ENCODE results near the gene ABCG2.
"Not testable (repeated sequence)": the region's sequence is repeated elsewhere in the genome, so short reads cannot be mapped to it uniquely, and the experiment has no call there.

Gene ABCG2

DNA sequence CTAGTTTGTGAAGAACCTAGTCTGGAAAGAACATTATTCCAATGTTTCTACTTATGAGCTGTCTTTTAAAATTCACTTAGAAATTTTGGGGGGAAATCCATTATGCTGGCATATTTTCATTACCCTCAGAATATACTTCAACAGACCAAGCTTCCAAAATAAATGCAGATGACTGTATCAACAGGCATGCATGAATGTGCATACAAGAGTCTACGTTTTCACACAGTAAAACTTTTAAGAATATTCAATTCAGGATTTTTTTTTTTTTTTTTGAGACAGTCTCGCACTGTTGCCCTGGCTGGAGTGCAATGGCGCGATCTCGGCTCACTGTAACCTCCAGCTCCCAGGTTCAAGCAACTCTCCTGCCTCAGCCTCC lies 49.7 kb downstream of the ABCG2 start:
- FAIRE-seq (no peak), DNase-seq (ENCODE audit: insufficient read length) (no peak)
- TF ChIP-seq TAF1 (IDR thresholded peaks at IDR 0.05; ENCODE audit: borderline replicate concordance, low read depth, low read length), result no peak
- TF ChIP-seq POLR2A (IDR thresholded peaks at IDR 0.05; ENCODE audit: low read depth, low read length), result no peak
- TF ChIP-seq POLR2AphosphoS5 (IDR thresholded peaks at IDR 0.05; ENCODE audit: low read depth, low read length), result no peak

DNA sequence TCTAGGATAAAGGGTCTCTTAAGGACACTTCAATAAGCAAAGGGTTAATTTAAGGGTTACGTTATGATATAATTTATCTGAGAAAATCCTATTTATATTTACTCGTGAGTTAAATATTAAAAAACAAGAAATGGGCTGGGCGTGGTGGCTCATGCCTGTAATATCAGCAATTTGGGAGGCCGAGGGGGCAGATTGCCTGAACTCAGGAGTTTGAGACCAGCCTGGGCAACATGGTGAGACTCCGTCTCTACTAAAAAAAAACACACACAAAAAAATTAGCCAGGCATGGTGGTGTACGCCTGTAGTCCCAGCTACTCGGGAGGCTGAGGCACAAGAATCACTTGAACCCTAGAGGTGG lies 50.4 kb downstream of the ABCG2 start:
- not testable (repeated sequence) for DNase-seq (ENCODE audit: insufficient read length); FAIRE-seq

DNA sequence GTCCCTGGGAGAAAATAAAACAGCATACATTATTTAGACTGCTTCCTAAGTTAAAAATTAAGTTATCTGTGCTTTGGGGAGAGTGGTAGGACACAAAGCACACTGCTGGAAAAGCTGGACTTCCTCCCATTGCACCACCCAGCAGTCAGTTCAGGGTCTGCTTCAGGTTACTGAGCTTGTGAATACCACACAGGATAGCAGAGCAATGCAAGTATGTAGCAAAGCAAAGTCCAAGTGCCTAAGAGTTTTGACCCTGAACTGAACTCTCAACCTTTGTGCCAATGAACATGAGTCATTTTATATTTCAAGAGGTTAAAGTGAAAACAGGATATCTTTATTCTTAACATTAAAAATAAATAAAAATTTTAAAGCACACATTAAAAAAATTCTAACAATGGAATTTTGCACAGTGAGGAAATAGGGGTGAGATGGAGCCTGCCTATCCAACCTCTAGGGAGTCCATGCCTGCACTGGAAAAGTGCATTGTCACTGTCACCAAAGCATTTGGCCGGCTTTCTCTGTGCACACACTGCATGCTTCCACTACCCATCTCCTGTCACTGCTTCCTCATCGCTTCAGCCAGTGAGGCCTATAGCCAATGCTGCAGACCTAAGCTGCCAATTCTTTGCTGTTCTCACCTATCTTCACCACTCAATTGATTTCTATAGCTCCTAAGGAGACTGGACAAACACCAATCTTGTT lies 50.9 kb downstream of the ABCG2 start:
- DNase-seq (ENCODE audit: insufficient read length) (no peak), FAIRE-seq (no peak)
- TF ChIP-seq POLR2AphosphoS5 (IDR thresholded peaks at IDR 0.05; ENCODE audit: low read depth, low read length), result no peak
- no peak for TF ChIP-seq TAF1 (IDR thresholded peaks at IDR 0.05; ENCODE audit: borderline replicate concordance, low read depth, low read length)
- TF ChIP-seq POLR2A (IDR thresholded peaks at IDR 0.05; ENCODE audit: low read depth, low read length), result no peak

DNA sequence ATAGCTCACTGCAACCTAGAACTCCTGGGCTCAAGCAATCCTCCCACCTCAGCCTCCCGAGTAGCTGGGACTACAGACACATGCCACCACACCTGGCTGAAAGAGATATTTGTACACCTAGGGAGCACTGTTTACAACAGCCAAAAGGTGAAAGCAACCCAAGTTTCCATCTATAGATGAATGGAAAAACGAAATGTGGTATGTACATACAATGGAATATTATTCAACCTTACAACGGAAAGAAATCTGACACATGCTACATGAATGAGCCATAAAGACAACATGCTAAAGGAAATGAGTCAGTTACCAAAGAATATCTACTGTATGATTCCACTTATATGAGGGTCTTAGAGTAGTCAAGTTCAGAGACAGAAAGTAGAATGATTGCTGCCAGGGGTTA lies 52.2 kb downstream of the ABCG2 start:
- TF ChIP-seq TAF1 (IDR thresholded peaks at IDR 0.05; ENCODE audit: borderline replicate concordance, low read depth, low read length) (no peak), POLR2AphosphoS5 (IDR thresholded peaks at IDR 0.05; ENCODE audit: low read depth, low read length) (no peak), POLR2A (IDR thresholded peaks at IDR 0.05; ENCODE audit: low read depth, low read length) (no peak)
- DNase-seq (ENCODE audit: insufficient read length) (no peak), FAIRE-seq (no peak)

DNA sequence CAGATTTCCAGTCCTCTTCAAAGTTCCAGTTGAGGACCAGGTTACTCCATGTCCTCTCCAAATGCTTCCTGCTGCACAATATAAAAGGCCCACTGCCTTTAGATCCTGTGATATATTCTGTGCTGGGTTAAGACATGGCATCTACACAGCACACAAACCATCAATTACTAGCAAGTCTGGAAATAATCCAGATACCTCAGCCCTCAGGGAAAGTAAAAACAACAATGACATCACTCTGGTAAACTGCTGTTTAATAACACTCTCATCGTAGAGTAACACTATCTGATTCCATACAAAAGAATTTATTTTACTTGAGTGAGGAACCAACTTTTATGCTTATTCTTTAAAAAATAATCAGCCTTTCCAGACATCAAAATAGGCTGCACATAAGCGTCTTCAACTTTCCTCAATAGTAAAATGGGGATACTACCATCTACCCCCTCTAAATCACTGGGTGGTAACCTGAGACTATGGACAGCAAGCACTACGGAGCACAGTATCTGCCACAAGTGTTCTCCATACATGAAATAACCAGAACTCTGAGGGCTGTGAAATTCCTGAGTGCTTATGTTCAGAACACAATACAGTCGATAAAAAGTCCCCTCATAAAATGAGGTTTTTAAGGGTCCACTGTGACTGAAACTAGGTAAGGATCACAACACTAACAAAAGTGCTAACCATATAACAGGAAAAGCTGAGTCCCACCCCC lies 53.4 kb downstream of the ABCG2 start:
- no peak for FAIRE-seq
- no peak for DNase-seq (ENCODE audit: insufficient read length)

DNA sequence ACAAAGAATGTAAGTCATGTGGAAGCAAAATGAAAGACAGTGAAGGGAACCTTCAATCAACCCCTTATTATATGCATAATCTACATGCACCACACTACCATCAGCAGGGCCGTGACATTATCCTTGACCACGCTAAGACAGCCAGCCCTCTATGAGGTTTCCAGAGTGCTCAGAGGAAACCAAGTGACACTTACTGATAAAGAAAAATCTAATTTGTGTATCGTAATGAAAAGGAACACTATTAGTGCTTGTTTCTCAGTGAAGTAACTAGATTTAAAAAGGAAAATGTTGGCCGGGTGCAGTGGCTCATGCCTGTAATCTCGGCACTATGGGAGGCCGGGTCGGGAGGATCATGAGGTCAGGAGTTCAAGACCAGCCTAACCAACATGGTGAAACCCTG lies 56.4 kb downstream of the ABCG2 start:
- FAIRE-seq, result no peak
- DNase-seq (ENCODE audit: insufficient read length), result no peak
- TF ChIP-seq TAF1 (IDR thresholded peaks at IDR 0.05; ENCODE audit: borderline replicate concordance, low read depth, low read length) (no peak), POLR2AphosphoS5 (IDR thresholded peaks at IDR 0.05; ENCODE audit: low read depth, low read length) (no peak), POLR2A (IDR thresholded peaks at IDR 0.05; ENCODE audit: low read depth, low read length) (no peak)

More for the DNA sequence above, 53.4 kb downstream of the ABCG2 start:
- no peak for TF ChIP-seq POLR2AphosphoS5 (IDR thresholded peaks at IDR 0.05; ENCODE audit: low read depth, low read length)
- TF ChIP-seq TAF1 (IDR thresholded peaks at IDR 0.05; ENCODE audit: borderline replicate concordance, low read depth, low read length), result no peak
- no peak for TF ChIP-seq POLR2A (IDR thresholded peaks at IDR 0.05; ENCODE audit: low read depth, low read length)

DNA sequence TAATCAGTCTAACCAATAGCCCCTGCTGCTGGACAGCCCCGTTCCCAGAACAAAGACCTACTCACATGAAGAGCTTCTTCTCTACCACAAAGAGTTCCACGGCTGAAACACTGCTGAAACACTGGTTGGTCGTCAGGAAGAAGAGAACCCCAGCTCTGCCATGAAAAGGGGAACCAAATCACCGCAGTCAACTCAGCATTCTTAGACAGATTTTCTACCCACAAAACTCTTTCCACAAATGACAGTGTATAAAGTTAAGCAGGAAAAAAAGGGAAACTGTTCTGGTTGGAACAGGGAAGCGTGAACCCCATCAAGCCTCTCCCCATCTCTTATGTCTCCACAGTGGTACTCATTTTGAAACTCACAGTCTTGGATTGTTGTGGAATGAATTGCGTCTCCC lies 57.3 kb downstream of the ABCG2 start:
- TF ChIP-seq POLR2A (IDR thresholded peaks at IDR 0.05; ENCODE audit: low read depth, low read length) (no peak), TAF1 (IDR thresholded peaks at IDR 0.05; ENCODE audit: borderline replicate concordance, low read depth, low read length) (no peak), POLR2AphosphoS5 (IDR thresholded peaks at IDR 0.05; ENCODE audit: low read depth, low read length) (no peak)
- no peak for DNase-seq (ENCODE audit: insufficient read length)
- no peak for FAIRE-seq

DNA sequence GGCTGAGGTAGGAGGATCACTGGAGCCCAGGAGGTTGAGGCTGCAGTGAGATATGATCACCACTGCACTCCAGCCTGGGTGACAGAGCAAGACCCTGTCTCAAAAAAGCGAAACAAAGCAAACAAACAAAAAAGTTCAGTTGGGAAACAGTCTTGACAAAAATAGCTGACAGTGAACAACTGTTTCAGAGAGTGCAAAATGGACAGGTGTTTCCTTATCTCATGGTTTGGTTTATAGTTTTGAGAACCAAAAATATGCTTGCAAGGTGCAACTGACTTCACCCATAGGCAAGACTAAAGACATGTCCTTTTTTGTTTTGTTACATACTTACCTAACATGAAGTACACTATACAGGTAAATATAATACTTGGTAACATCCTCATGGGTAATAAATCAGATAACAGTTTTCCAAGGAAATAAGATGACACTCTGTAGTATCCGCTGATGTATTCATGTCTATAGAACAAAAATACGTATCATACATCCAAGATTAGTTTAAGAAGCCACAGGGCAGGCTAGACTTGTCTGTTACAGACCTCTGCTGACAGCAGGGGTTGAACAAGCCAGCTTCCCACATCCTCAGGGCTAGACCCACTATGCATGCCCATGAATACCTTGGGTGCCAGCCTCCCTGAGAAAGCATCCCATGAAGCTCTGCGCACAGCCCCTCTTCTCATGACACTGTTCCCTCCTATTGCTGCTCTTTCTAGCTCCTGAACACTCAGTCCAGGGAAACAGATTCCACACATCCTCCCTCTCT lies 59.3 kb downstream of the ABCG2 start:
- FAIRE-seq (no peak), DNase-seq (ENCODE audit: insufficient read length) (no peak)
- TF ChIP-seq TAF1 (IDR thresholded peaks at IDR 0.05; ENCODE audit: borderline replicate concordance, low read depth, low read length), result no peak
- TF ChIP-seq POLR2AphosphoS5 (IDR thresholded peaks at IDR 0.05; ENCODE audit: low read depth, low read length), result no peak
- no peak for TF ChIP-seq POLR2A (IDR thresholded peaks at IDR 0.05; ENCODE audit: low read depth, low read length)

DNA sequence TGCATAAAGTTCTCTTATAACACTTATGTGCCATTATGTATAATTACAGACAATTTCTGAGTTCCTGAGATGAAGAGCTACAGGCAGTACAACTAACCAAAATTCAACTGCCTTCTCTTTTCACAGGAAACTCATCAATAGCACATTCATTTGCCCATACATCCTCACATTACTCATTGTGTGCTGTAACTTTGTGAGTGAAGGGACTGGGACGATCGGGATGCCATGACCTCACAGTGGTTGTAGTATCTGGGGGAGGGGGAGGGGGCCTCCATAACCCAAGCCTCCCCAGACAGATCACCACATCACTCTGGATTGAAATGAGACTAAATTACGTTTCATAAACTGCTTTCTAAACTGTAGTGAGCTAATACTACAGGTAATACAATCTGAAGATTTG lies 60.7 kb downstream of the ABCG2 start:
- FAIRE-seq (no peak), DNase-seq (ENCODE audit: insufficient read length) (no peak)
- TF ChIP-seq POLR2A (IDR thresholded peaks at IDR 0.05; ENCODE audit: low read depth, low read length) (no peak), POLR2AphosphoS5 (IDR thresholded peaks at IDR 0.05; ENCODE audit: low read depth, low read length) (no peak), TAF1 (IDR thresholded peaks at IDR 0.05; ENCODE audit: borderline replicate concordance, low read depth, low read length) (no peak)

DNA sequence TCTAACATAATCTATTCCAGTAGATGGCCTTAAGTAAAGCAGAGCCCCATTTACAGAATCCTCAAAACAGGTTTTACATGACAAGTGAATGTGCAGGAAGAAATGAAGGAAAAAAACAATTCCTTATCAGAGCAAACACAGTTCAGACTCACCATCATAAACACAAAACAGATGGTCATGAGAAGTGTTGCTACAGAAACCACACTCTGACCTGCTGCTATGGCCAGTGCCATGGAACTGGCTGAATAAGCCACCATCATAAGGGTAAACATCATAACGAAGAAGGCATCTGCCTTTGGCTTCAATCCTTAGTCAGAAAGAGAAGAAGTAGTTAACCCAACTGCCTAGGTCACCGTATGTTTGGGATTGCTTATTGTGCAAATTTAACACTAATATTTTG lies 61.1 kb downstream of the ABCG2 start:
- DNase-seq (ENCODE audit: insufficient read length), result no peak
- no peak for FAIRE-seq
- no peak for TF ChIP-seq TAF1 (IDR thresholded peaks at IDR 0.05; ENCODE audit: borderline replicate concordance, low read depth, low read length)
- TF ChIP-seq POLR2AphosphoS5 (IDR thresholded peaks at IDR 0.05; ENCODE audit: low read depth, low read length), result no peak
- no peak for TF ChIP-seq POLR2A (IDR thresholded peaks at IDR 0.05; ENCODE audit: low read depth, low read length)

DNA sequence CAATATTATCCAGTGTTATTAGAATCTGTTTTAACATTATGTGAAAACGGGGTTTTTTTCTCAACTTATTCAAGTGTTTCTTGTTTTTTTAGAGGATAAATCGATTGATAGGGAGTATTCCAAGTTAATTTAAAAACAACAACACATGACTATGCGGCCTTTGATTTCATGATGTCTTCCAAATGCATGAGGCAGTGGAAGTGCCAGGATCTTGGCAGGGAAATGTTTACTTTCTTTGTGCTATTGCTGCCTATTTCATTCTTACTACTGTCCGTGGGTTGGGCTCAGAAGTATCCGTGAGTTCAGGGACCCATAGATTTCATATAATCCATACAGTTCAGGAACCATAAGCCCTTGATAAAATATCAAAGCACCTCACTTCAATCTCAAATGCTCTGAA lies 64.6 kb downstream of the ABCG2 start:
- DNase-seq (ENCODE audit: insufficient read length) (no peak), FAIRE-seq (no peak)
- TF ChIP-seq TAF1 (IDR thresholded peaks at IDR 0.05; ENCODE audit: borderline replicate concordance, low read depth, low read length) (no peak), POLR2AphosphoS5 (IDR thresholded peaks at IDR 0.05; ENCODE audit: low read depth, low read length) (no peak), POLR2A (IDR thresholded peaks at IDR 0.05; ENCODE audit: low read depth, low read length) (no peak)

DNA sequence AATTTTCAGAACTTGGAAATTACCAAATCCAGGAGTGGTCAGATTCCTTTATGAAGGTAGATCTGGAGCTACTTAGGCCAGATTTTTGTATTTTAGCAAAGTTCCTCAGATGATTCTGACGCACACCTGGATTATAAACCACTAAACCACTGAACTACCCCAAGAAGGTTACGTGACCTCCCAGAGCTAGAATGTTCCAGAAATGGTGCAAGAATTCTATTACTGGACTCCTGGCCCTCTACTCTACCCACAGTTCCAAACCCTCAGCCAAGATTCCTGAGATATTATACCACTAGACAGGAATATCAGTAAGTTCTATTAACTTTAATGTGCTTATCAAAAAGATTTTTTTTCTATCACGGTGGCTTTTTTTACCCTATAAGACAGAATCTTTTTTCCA lies 67.1 kb downstream of the ABCG2 start:
- no peak for TF ChIP-seq POLR2A (IDR thresholded peaks at IDR 0.05; ENCODE audit: low read depth, low read length)
- TF ChIP-seq TAF1 (IDR thresholded peaks at IDR 0.05; ENCODE audit: borderline replicate concordance, low read depth, low read length), result no peak
- TF ChIP-seq POLR2AphosphoS5 (IDR thresholded peaks at IDR 0.05; ENCODE audit: low read depth, low read length), result no peak
- FAIRE-seq (no peak), DNase-seq (ENCODE audit: insufficient read length) (no peak)
